GM18511 (cell line): Measurements from ENCODE around the gene NGEF.
"Not testable (repeated sequence)": the region's sequence is repeated elsewhere in the genome, so short reads cannot be mapped to it uniquely, and the experiment has no call there.

ENCODE experiments used
- ATAC-seq: cut with Tn5 transposase; IDR thresholded peaks from one replicate; pipeline ENCODE4 v1.9.1; 2021; ENCODE audit warnings: mild to moderate bottlenecking, moderate library complexity; ENCODE audit not compliant: unreplicated experiment

The NGEF gene

GRCh38 chr2:233023761-233024410 lies 10.8 kb upstream of the NGEF start:
- ATAC-seq, result no peak

GRCh38 chr2:233023007-233023760 lies 10.1 kb upstream of the NGEF start:
- no peak for ATAC-seq

- ATAC-seq, result no peak
Measured at GRCh38 chr2:233022561-233022960, 9.5 kb upstream of the NGEF start.

GRCh38 chr2:233021771-233022170 lies 8.7 kb upstream of the NGEF start:
- no peak for ATAC-seq

- ATAC-seq, result no peak
Measured at GRCh38 chr2:233020454-233020853, 7.4 kb upstream of the NGEF start.

- not testable (repeated sequence) for ATAC-seq
Measured at GRCh38 chr2:233019610-233020009, 6.6 kb upstream of the NGEF start.

- no peak for ATAC-seq
Measured at GRCh38 chr2:233017947-233018346, 4.9 kb upstream of the NGEF start.

- no peak for ATAC-seq
Measured at GRCh38 chr2:233015019-233015645, 2.1 kb upstream of the NGEF start.

GRCh38 chr2:233013650-233014049 lies 594 bp upstream of the NGEF start:
- ATAC-seq, result no peak

- ATAC-seq, result no peak
Measured at GRCh38 chr2:233012301-233012971, 620 bp downstream of the NGEF start.

- ATAC-seq, result no peak
Measured at GRCh38 chr2:233011702-233012131, 1.3 kb downstream of the NGEF start.

GRCh38 chr2:233011268-233011650 lies 1.8 kb downstream of the NGEF start:
- no peak for ATAC-seq

GRCh38 chr2:233010569-233011267 lies 2.3 kb downstream of the NGEF start:
- ATAC-seq, result no peak

GRCh38 chr2:233009661-233010060 lies 3.4 kb downstream of the NGEF start:
- no peak for ATAC-seq

- ATAC-seq, result no peak
Measured at GRCh38 chr2:233007739-233008138, 5.3 kb downstream of the NGEF start.

- ATAC-seq, result no peak
Measured at GRCh38 chr2:233007270-233007669, 5.8 kb downstream of the NGEF start.

- ATAC-seq, result no peak
Measured at GRCh38 chr2:233006648-233007047, 6.4 kb downstream of the NGEF start.

- ATAC-seq, result no peak
Measured at GRCh38 chr2:233005096-233005495, 8.0 kb downstream of the NGEF start.

- no peak for ATAC-seq
Measured at GRCh38 chr2:233003658-233004555, 9.1 kb downstream of the NGEF start.
